ENCODE measurements around the gene ATP10A.

DNA sequence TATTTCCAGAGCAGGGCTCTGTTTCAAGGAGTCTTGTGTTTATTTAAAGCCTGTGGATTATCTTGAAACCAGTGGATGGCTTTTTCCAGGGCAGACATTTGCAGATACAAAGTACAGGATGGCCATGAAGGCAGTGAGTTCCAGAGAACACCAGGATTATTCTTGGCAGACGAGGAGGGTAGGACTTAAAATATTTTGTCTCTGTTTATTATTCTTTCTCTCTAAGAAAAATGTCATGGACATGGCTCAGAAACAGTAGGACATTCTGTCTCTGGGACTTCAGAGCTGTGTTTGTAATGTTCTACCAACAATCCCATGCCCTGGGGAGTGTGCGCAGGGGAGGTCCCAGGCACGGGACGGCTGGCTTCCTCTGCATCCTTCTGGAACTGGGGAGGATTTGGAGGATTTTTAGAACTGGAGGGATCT lies 125.9 kb downstream of the ATP10A start:
- TF ChIP-seq GABPA (IDR thresholded peaks at IDR 0.05; ENCODE audit: borderline replicate concordance, insufficient read depth, low read length) (no peak), POLR2A (IDR thresholded peaks at IDR 0.05; ENCODE audit: control extremely low read depth in 1 of 2, low read depth in 2 of 2, low read length in 2 of 2) (no peak), CTCF (IDR thresholded peaks at IDR 0.05; ENCODE audit: control extremely low read depth in 1 of 3, insufficient read depth in 1 of 3, low read depth in 1 of 3, low read length in 3 of 3) (no peak), SIN3A (conservative IDR thresholded peaks at IDR 0.05 in 1 of 2, IDR thresholded peaks at IDR 0.05 in 1 of 2; ENCODE audit: low read depth in 1 of 2, low read length in 2 of 2) (no peak), POLR2AphosphoS5 (IDR thresholded peaks at IDR 0.05; ENCODE audit: low read depth, low read length) (no peak), HDAC6 (IDR thresholded peaks at IDR 0.05; ENCODE audit: low read depth, low read length) (no peak), CBX5 (IDR thresholded peaks at IDR 0.05; ENCODE audit: low read depth, low read length) (no peak)
- TF ChIP-seq, protein P1, sequence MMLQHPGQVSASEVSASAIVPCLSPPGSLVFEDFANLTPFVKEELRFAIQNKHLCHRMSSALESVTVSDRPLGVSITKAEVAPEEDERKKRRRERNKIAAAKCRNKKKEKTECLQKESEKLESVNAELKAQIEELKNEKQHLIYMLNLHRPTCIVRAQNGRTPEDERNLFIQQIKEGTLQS (IDR thresholded peaks at IDR 0.05; ENCODE audit: insufficient read depth, low read depth, low read length), result no peak
- TF ChIP-seq, protein P2, sequence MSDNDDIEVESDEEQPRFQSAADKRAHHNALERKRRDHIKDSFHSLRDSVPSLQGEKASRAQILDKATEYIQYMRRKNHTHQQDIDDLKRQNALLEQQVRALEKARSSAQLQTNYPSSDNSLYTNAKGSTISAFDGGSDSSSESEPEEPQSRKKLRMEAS (IDR thresholded peaks at IDR 0.05), result no peak

Measured in H1 (cell line).